Astrocyte of the cerebellum (primary cell): Measurements from ENCODE around the gene HDDC2.

ENCODE experiments used
- DNase-seq: peaks from one replicate; pipeline ENCODE4 v3.0.0-alpha.2; 2011; ENCODE audit warnings: low read depth
- H3K4me3 ChIP-seq: 2 replicates; pipeline ENCODE4 v1.5.1; 2011; ENCODE audit warnings: mild to moderate bottlenecking, low read depth, low read length, moderate library complexity
- in situ Hi-C: cut with HindIII; loops from 2 replicates; pipeline ENCODE4 v1.10.0; 2017; ENCODE audit warnings: low sequenced_read_pairs
- TF ChIP-seq, protein P1 (sequence below): IDR thresholded peaks from 2 replicates; pipeline ENCODE4 v1.5.1; 2012; ENCODE audit warnings: low read length, low read depth, moderate library complexity, mild to moderate bottlenecking; ENCODE audit errors: missing control alignments

Gene HDDC2

DNA sequence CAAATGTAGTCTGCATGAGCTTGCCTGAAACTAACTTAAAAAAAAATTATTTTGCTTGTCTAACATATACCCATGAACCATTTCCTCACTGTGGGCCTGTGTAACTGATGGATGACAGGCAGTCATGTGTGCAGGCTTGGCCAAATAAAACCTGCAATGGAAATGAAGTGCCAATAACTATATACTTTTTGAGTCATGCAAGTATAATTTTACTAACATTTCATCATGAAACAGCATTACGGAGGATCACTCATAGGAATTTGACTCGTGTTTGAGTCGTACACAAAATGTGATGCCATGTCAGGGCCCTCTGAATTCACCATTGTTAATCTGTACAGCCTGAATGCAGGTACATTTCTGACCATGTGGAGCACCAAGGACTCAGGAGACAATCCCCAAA is 46.6 kb downstream of the HDDC2 start:
- no peak for DNase-seq
- in situ Hi-C loops, result no loop called here
- H3K4me3 ChIP-seq, result no peak overlapping the region
- TF ChIP-seq, protein P1, sequence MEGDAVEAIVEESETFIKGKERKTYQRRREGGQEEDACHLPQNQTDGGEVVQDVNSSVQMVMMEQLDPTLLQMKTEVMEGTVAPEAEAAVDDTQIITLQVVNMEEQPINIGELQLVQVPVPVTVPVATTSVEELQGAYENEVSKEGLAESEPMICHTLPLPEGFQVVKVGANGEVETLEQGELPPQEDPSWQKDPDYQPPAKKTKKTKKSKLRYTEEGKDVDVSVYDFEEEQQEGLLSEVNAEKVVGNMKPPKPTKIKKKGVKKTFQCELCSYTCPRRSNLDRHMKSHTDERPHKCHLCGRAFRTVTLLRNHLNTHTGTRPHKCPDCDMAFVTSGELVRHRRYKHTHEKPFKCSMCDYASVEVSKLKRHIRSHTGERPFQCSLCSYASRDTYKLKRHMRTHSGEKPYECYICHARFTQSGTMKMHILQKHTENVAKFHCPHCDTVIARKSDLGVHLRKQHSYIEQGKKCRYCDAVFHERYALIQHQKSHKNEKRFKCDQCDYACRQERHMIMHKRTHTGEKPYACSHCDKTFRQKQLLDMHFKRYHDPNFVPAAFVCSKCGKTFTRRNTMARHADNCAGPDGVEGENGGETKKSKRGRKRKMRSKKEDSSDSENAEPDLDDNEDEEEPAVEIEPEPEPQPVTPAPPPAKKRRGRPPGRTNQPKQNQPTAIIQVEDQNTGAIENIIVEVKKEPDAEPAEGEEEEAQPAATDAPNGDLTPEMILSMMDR, result no peak

DNA sequence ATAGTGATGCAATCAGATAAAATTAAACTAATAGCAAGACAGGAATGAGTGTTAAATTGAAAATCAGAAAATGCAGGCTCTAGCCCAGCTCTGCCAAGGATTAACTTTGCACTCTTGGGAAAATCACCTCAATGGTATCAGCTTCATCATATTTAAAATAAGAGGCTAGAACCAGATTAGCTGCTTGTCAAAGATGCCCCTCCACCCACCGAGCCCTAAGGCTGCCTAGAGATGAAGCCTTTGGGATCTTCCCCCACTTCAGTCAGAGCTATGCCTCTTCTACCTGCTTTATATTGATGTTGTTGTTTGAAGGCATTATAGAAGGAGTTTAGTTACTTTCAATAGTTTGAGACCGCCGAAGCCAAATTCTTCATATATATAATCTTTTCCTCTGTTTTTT is 47.4 kb downstream of the HDDC2 start:
- in situ Hi-C loops, result no loop called here
- H3K4me3 ChIP-seq, result no peak overlapping the region
- DNase-seq, result no peak
- TF ChIP-seq, protein P1, result no peak

DNA sequence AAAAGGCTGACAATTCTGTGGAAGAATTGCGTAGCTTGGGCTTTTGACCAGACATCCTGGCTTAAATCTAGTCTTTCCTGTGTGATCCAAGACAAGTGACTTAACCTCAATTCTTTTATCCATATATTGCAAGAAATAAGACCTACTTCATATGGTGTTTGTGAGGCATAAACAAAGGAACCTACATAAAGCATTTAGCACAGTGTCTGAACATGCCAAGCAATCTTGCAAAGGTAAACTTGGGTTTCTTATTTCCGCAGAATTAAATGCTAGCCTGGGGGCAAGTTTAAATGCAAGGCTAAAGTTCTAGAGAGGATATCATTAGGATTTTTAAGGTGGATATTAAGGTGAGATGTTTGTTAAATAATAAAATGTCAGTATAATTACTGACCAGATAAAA is 47.9 kb downstream of the HDDC2 start:
- no peak overlapping the region for H3K4me3 ChIP-seq
- no peak for DNase-seq
- in situ Hi-C loops, result no loop called here
- TF ChIP-seq, protein P1, result no peak

DNA sequence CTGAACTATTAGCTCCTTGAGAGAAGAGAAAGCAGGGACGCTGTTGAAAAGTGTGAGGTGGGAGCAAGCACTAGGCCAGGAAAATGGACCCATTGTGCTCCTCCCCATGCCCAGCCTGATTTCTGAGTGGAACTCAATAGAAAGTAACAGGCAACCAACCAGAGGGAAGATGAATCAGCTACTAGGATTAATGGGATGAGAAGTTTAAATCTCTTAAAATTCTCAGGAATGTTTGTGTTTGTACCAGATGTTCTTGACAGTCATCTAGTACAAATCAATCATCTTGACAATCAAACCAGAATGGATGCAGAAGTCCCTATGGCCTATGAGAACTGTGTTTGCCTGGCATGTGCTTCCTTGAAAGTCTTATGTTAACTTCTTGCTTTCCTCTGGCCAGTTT is 48.9 kb downstream of the HDDC2 start:
- TF ChIP-seq, protein P1, result no peak
- in situ Hi-C loops, result no loop called here
- no peak for DNase-seq
- H3K4me3 ChIP-seq, result no peak overlapping the region

DNA sequence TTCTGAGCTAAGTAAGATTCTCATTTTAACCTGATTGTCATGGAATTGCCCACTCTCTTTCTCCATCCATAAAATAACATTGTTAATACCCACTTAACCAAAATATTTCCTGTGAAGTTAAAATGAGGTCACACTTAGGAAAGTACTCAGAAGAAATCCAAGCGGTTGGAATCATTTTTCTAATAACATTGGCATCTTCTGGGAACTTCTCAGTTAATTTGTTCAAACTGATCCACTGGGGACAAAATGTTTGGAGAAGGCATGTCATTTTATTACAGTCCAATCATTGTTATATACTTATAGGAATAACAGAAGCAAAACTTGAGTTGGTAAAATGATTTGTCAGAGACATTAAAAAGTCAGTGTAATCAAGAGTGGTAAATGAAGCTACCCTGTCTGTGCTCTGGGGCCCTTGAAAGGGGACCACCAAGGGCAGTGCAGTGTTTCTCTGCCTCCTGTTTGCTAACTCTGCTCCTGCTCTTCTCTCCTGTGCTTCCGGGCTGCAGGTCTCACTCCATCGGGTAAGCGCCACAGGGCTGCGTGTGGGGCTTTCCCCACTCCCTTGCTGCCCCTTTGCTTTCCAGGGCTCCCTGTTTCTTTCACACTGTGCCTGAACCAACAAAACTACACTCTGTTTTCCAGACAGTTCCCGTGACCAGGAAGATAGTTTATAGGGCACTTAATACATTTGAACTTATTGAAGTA is 50.1 kb downstream of the HDDC2 start:
- no peak overlapping the region for H3K4me3 ChIP-seq
- in situ Hi-C loops, result no loop called here
- DNase-seq, result no peak
- TF ChIP-seq, protein P1, result no peak

DNA sequence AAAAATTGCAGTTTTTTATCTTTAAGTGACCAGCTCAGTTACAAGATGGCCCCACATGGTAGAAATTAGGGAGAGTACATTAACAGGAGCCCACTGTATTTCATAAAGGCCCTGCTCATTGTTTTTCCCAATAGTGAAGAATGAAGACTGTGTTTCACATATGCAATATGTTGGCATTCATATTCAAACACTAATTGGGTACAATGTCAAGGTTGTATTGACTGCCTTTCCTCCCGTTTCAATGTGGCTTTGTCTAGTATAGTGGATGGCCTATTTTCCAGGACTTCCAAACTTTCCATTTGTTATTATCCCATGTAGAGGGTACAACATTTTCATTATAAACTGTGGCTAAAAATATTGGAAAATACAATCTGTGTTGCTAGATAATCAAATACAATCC is 51.3 kb downstream of the HDDC2 start:
- DNase-seq, result no peak
- in situ Hi-C loops, result no loop called here
- H3K4me3 ChIP-seq, result no peak overlapping the region
- TF ChIP-seq, protein P1, result no peak
